ENCODE results near the gene PSME3IP1.

The PSME3IP1 gene

DNA sequence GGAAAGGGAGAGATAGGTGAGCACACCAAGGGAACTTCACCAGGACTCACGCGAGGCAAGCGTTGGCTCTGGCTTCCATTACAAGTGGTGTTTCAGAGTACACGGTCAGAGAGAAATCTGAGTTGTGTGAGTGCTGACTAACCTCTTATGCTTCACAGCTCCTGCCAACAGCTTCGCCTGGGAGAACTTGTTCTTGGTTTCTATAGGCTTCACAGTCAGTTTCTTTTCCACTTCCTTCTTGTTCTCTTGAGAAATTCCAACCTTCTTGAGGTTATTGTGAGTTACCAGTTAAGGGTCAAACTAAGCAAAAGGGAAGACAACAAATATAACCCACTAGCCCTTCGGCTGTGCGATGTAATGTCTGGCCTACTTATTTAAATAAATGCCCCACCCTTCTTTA is 18.9 kb downstream of the PSME3IP1 start:
- H3K9me3 ChIP-seq (ENCODE audit: control insufficient read depth, insufficient read depth, low read depth, low read length) = no peaks in the 10 kb centered on the region
- H3K27me3 ChIP-seq (ENCODE audit: control insufficient read depth, insufficient read depth, low read length) = no peaks in the 10 kb centered on the region
- H3K36me3 ChIP-seq (ENCODE audit: control insufficient read depth, insufficient read depth, low read length) = peaks cover 78% of the 10 kb centered on the region
- no peak overlapping the region for H3K9ac ChIP-seq (ENCODE audit: low read length)
- H3K4me3 ChIP-seq (ENCODE audit: low read depth, low read length) = no peak overlapping the region
- no peak overlapping the region for H3K27ac ChIP-seq (ENCODE audit: low read depth, low read length)
- no peaks in the 10 kb centered on the region for H3K4me1 ChIP-seq (ENCODE audit: control insufficient read depth, insufficient read depth, low read length)

DNA sequence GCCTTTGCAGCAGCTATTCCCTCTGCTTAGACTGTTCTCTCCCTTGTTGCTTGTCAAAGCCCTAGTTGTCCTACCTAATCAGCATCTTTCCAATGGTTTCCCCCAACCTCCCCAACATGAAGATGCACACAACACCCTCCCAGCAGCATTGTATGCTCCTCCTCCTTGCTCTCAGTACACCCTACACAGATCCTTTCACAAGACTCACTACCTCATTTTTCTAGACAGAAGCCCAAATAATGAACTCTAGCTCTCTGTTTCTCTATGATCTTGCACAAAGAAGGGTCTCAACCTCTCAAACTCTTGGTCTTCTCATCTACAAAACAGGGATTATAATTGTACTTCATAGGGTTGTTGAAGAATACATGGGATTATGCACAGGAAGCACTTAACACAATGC is 19.4 kb downstream of the PSME3IP1 start:
- Histone ChIP-seq H3K36me3 (ENCODE audit: control insufficient read depth, insufficient read depth, low read length) (peaks cover 76% of the 10 kb centered on the region), H3K27ac (ENCODE audit: low read depth, low read length) (no peak overlapping the region), H3K9me3 (ENCODE audit: control insufficient read depth, insufficient read depth, low read depth, low read length) (no peaks in the 10 kb centered on the region), H3K4me3 (ENCODE audit: low read depth, low read length) (no peak overlapping the region), H3K4me1 (ENCODE audit: control insufficient read depth, insufficient read depth, low read length) (no peaks in the 10 kb centered on the region), H3K9ac (ENCODE audit: low read length) (no peak overlapping the region), H3K27me3 (ENCODE audit: control insufficient read depth, insufficient read depth, low read length) (no peaks in the 10 kb centered on the region)

DNA sequence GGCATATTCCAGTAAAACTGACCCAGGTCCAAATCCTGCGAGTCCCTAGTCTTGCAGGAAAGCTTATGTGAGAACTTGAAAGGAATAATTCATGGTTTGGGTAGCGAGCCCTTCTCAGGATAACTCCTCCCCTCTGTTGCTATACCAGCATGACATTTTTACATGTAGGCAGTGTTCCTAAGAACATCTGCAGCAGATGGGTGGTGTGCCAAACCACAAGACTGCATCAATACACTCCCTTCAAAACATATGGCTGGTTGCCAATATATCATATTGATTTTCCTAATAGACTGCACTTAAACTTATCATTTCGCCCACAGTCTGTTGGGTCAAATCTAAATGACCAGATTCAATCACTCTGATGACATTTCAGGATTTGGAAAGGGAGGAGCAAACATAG is 19.9 kb downstream of the PSME3IP1 start:
- Histone ChIP-seq H3K27me3 (ENCODE audit: control insufficient read depth, insufficient read depth, low read length) (no peaks in the 10 kb centered on the region), H3K4me3 (ENCODE audit: low read depth, low read length) (no peak overlapping the region), H3K9me3 (ENCODE audit: control insufficient read depth, insufficient read depth, low read depth, low read length) (no peaks in the 10 kb centered on the region), H3K4me1 (ENCODE audit: control insufficient read depth, insufficient read depth, low read length) (no peaks in the 10 kb centered on the region), H3K9ac (ENCODE audit: low read length) (no peak overlapping the region), H3K27ac (ENCODE audit: low read depth, low read length) (no peak overlapping the region), H3K36me3 (ENCODE audit: control insufficient read depth, insufficient read depth, low read length) (peaks cover 73% of the 10 kb centered on the region)

DNA sequence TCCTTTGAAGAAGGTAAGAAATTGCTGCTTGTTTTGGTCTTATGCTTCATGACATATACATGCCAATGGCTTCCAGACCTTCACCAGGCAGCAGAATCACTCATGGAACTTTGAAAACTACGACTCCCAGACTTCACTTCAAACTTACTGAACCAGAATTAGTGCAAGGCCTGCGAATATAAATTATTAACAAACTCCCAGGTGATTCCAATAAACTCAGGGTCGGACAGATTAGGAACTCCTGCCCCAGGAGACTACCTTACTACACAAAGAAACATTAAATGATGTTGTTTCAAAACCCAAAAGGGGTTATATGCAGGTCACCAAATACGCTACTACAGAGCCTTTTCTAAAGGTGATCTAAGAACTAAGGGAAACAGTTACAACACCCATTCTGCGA is 20.4 kb downstream of the PSME3IP1 start:
- no peaks in the 10 kb centered on the region for H3K9me3 ChIP-seq (ENCODE audit: control insufficient read depth, insufficient read depth, low read depth, low read length)
- no peaks in the 10 kb centered on the region for H3K4me1 ChIP-seq (ENCODE audit: control insufficient read depth, insufficient read depth, low read length)
- no peak overlapping the region for H3K4me3 ChIP-seq (ENCODE audit: low read depth, low read length)
- H3K36me3 ChIP-seq (ENCODE audit: control insufficient read depth, insufficient read depth, low read length) = peaks cover 73% of the 10 kb centered on the region
- no peak overlapping the region for H3K9ac ChIP-seq (ENCODE audit: low read length)
- no peak overlapping the region for H3K27ac ChIP-seq (ENCODE audit: low read depth, low read length)
- no peaks in the 10 kb centered on the region for H3K27me3 ChIP-seq (ENCODE audit: control insufficient read depth, insufficient read depth, low read length)

DNA sequence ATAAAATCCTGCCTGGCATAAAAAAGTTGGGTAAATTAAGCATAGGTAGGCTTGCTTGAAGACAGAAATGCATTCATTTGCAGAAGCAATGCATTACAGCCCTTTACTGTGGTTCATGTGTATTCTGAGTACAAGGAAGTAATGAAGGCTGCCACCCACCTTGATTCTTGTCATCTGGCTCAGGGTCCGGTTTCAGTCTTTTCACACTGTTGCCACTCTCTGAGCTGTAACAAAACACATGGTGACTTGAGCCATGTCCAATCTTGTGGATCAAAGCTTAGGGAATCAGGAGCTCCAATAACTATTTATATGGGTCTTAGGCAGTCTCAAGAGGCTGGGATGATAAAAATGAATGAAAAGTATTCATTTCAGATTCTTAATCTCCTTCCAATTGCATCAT is 22.0 kb downstream of the PSME3IP1 start:
- Histone ChIP-seq H3K36me3 (ENCODE audit: control insufficient read depth, insufficient read depth, low read length) (peaks cover 74% of the 10 kb centered on the region), H3K9ac (ENCODE audit: low read length) (no peak overlapping the region), H3K27me3 (ENCODE audit: control insufficient read depth, insufficient read depth, low read length) (no peaks in the 10 kb centered on the region), H3K4me3 (ENCODE audit: low read depth, low read length) (no peak overlapping the region), H3K27ac (ENCODE audit: low read depth, low read length) (no peak overlapping the region), H3K9me3 (ENCODE audit: control insufficient read depth, insufficient read depth, low read depth, low read length) (no peaks in the 10 kb centered on the region), H3K4me1 (ENCODE audit: control insufficient read depth, insufficient read depth, low read length) (0 out of 2 replicates have a peak, but pooled peaks cover 7% of the 10 kb centered on the region)

DNA sequence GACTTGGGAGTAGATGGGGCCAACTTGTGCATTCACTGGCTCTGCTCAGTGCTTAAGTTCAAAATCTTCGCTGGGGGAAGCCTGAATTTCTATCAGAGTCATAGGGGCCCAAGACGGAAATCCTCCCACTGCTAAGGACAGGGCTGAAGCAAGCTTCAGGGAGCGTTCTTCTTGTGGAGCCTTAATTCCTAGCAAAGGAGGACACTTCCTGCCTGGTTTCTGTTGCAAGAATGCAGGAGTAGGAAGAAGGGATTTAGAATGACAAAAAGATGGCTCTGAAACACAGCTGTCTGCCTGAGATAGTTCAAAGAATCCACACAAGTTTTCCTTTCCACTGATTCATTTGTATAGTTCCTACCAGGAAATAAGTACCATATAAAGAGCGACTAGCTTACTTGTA is 26.4 kb downstream of the PSME3IP1 start:
- no peak overlapping the region for H3K4me3 ChIP-seq (ENCODE audit: low read depth, low read length)
- no peaks in the 10 kb centered on the region for H3K9me3 ChIP-seq (ENCODE audit: control insufficient read depth, insufficient read depth, low read depth, low read length)
- H3K27ac ChIP-seq (ENCODE audit: low read depth, low read length) = 0 out of 2 replicates have a peak overlapping the region, but pooled peaks have one; percentile 2
- no peaks in the 10 kb centered on the region for H3K27me3 ChIP-seq (ENCODE audit: control insufficient read depth, insufficient read depth, low read length)
- H3K4me1 ChIP-seq (ENCODE audit: control insufficient read depth, insufficient read depth, low read length) = 0 out of 2 replicates have a peak, but pooled peaks cover 7% of the 10 kb centered on the region
- H3K36me3 ChIP-seq (ENCODE audit: control insufficient read depth, insufficient read depth, low read length) = peaks cover 79% of the 10 kb centered on the region
- H3K9ac ChIP-seq (ENCODE audit: low read length) = no peak overlapping the region

DNA sequence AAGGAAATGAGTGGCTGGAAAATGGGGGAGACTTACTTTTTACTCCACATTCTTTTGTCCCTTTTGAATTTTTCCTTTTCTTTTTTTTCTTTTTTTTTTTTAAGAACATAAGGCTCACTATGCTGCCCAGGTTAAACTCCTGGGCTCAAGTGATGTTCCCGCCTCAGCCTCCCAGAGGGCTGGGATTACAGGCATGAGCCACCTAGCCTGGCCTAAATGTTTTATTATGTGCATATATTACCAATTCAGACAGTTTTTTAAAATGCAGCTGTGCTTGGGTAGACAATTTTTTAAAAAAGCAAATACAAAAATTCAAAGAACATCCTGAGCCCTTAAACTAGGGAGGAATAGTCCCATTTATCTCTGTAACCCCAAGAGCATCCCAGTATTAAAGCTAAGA is 28.3 kb downstream of the PSME3IP1 start:
- Histone ChIP-seq H3K9ac (ENCODE audit: low read length) (no peak overlapping the region), H3K27ac (ENCODE audit: low read depth, low read length) (no peak overlapping the region), H3K4me3 (ENCODE audit: low read depth, low read length) (no peak overlapping the region), H3K36me3 (ENCODE audit: control insufficient read depth, insufficient read depth, low read length) (peaks cover 79% of the 10 kb centered on the region), H3K9me3 (ENCODE audit: control insufficient read depth, insufficient read depth, low read depth, low read length) (no peaks in the 10 kb centered on the region), H3K27me3 (ENCODE audit: control insufficient read depth, insufficient read depth, low read length) (no peaks in the 10 kb centered on the region), H3K4me1 (ENCODE audit: control insufficient read depth, insufficient read depth, low read length) (0 out of 2 replicates have a peak, but pooled peaks cover 7% of the 10 kb centered on the region)

DNA sequence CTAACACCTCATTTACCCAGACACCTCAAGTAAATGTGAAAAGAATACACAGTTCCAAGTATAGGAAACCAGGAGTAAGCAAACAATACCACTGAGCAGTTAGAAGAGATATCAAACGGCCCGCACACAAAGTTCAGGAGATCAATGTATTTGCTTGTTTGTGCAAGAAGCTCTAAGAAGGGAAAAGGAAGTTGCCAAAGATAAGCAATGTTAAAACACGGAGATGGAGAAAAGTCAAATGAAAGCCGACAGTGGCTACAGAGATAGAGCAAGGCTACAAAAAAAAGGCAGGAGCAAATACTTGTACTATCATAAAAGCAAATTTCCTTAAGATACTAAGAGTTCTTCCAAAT is 29.5 kb downstream of the PSME3IP1 start:
- Histone ChIP-seq H3K36me3 (ENCODE audit: control insufficient read depth, insufficient read depth, low read length) (peaks cover 77% of the 10 kb centered on the region), H3K9ac (ENCODE audit: low read length) (no peak overlapping the region), H3K4me1 (ENCODE audit: control insufficient read depth, insufficient read depth, low read length) (peaks cover 13% of the 10 kb centered on the region), H3K9me3 (ENCODE audit: control insufficient read depth, insufficient read depth, low read depth, low read length) (no peaks in the 10 kb centered on the region), H3K4me3 (ENCODE audit: low read depth, low read length) (no peak overlapping the region), H3K27me3 (ENCODE audit: control insufficient read depth, insufficient read depth, low read length) (no peaks in the 10 kb centered on the region), H3K27ac (ENCODE audit: low read depth, low read length) (no peak overlapping the region)

DNA sequence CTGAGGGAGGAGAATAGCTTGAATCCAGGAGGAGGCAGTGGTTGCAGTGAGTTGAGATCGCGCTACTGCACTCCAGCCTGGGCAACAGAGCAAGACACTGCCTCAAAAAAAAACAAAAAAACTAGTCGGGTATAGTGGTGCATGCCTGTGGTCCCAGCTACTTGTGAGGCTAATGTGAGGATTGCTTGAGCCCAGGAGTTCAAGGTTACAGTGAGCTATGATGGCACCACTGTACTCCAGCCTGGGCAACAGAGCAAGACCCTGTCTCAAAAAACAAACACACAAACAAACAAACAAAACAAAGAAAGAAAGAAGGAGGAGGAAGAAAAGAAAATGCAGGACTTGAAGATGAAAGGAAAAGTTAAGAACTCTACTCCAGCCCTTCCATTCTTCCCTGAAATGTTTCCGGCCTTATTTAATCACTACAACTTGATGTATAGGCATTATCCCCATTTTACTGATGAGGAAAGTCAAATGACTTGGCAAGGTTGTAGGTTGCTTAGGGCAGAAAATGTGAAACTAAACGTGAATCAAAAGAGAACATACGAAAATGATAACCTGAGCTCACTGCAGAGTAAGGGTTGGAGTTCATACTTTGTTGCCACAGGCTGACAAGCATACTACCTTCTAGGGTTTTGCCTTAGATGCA is 30.0 kb downstream of the PSME3IP1 start:
- Histone ChIP-seq H3K27me3 (ENCODE audit: control insufficient read depth, insufficient read depth, low read length) (no peaks in the 10 kb centered on the region), H3K9me3 (ENCODE audit: control insufficient read depth, insufficient read depth, low read depth, low read length) (no peaks in the 10 kb centered on the region), H3K27ac (ENCODE audit: low read depth, low read length) (no peak overlapping the region), H3K4me3 (ENCODE audit: low read depth, low read length) (no peak overlapping the region), H3K36me3 (ENCODE audit: control insufficient read depth, insufficient read depth, low read length) (peaks cover 74% of the 10 kb centered on the region), H3K9ac (ENCODE audit: low read length) (no peak overlapping the region), H3K4me1 (ENCODE audit: control insufficient read depth, insufficient read depth, low read length) (peaks cover 18% of the 10 kb centered on the region)

DNA sequence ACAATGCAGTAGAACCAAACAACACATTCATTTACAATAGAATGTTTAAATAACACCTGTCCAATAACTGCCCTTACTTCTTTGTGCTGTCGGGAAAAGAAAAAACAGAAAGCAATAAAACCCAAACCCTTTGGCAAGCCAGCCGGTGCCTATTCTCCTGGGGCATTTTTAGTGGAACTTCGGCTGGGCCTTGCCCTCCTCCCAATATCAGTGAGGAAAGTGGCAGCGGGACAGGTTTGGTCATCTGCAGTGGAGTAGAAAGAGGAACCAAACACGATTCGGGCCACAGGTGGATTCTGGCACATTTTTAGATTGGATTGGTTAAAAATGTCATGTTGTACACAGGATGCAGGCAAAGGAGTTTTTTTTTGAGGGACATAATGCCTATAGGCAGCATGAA is 32.0 kb downstream of the PSME3IP1 start:
- Histone ChIP-seq H3K36me3 (ENCODE audit: control insufficient read depth, insufficient read depth, low read length) (peaks cover 58% of the 10 kb centered on the region), H3K4me1 (ENCODE audit: control insufficient read depth, insufficient read depth, low read length) (peaks cover 15% of the 10 kb centered on the region), H3K27me3 (ENCODE audit: control insufficient read depth, insufficient read depth, low read length) (no peaks in the 10 kb centered on the region), H3K27ac (ENCODE audit: low read depth, low read length) (no peak overlapping the region), H3K9me3 (ENCODE audit: control insufficient read depth, insufficient read depth, low read depth, low read length) (no peaks in the 10 kb centered on the region), H3K9ac (ENCODE audit: low read length) (no peak overlapping the region), H3K4me3 (ENCODE audit: low read depth, low read length) (no peak overlapping the region)

DNA sequence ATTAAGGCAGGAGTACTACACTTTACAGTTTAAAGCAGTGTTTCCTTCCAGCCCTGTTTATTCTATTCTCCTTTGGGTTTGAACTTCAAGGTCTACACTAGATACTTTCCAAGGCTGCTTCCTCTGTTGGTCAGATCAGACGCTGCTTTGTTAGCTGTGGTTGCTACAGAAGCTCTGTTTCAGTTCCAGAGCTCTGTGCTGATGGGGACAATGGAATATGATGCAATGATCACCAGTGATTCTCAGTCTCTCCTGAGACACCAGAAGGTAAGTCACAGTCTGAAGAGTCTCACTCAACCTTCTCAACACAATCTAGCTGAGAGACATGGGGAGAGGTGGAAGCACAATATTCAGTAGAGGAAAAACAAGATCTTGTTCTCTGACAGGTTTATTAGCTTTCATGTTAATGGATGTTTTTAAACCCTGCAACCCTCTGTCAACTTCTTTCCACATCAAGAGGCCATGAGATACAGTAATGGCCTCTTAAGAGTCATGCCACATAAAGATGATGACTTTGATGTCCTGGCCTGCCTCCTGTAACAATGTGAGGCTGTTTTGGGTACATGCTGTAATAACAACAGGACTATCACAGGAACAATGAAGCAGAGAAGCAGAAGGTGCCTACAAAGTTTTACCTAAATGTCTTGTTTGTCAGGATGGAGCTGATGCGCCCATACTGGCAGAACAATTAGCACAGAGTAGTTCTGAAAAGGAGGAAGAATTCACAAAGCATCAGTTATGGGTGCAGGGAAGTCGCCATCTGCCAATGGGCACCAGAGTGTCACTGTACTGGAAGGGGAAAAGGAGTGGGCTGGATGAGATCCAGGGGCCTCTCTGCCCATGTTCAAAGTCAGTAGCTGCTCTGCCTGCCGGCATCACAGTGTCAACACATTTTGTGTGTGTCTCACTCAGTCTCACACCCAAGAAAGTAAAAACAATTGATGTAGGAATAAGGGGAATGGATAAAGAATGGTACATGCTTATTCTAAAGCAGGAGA is 33.4 kb downstream of the PSME3IP1 start:
- no peak overlapping the region for H3K27ac ChIP-seq (ENCODE audit: low read depth, low read length)
- H3K36me3 ChIP-seq (ENCODE audit: control insufficient read depth, insufficient read depth, low read length) = peaks cover 45% of the 10 kb centered on the region
- no peak overlapping the region for H3K4me3 ChIP-seq (ENCODE audit: low read depth, low read length)
- H3K27me3 ChIP-seq (ENCODE audit: control insufficient read depth, insufficient read depth, low read length) = no peaks in the 10 kb centered on the region
- H3K4me1 ChIP-seq (ENCODE audit: control insufficient read depth, insufficient read depth, low read length) = peaks cover 26% of the 10 kb centered on the region
- H3K9me3 ChIP-seq (ENCODE audit: control insufficient read depth, insufficient read depth, low read depth, low read length) = no peaks in the 10 kb centered on the region
- H3K9ac ChIP-seq (ENCODE audit: low read length) = no peak overlapping the region

All from HUES6 (cell line).